ENCODE measurements around the gene COL16A1.

Gene COL16A1

DNA sequence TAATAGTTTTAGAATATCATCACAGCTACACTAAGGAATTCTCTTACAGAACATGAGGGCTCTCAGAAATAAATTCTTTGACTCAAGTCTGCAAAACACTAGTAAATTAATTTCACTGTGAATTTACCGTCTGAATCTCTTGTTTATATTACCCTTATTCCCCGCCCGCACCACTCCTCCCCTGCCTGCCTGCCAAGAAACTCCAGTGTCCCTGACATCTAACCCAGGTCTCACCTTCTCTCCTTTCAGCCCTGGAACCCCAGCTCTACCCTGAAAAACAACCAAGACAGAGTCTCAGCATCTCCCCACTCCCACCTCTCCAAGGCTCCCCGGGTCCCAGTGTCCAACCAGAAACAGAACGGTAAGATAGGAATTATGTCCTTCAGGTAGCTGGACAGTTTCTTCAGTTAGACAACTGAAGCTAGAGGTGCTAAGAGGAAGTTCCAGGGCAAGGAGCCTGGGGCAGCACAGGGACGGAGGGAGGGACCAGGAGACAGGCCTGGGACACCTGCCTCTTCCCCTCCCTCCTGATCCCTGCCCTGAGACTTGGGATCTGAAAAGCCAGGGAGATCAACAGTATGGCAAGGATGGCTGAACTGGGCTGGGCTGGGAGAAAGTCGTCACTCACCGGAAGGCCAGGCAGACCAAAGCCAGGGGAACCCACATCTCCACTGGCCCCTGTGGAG is 15.4 kb downstream of the COL16A1 start:
- no peak for DNase-seq (ENCODE audit: low read depth, low spot score)

- no peak for DNase-seq (ENCODE audit: low read depth, low spot score)
These were observed 16.2 kb downstream of the COL16A1 start for GRCh38 chr1:31687601-31688000.

- no peak for DNase-seq (ENCODE audit: low read depth, low spot score)
These were observed 18.0 kb downstream of the COL16A1 start for GRCh38 chr1:31685795-31686194.

GRCh38 chr1:31683997-31684396 is 19.8 kb downstream of the COL16A1 start:
- no peak for DNase-seq (ENCODE audit: low read depth, low spot score)

- DNase-seq (ENCODE audit: low read depth, low spot score) = no peak
These were observed 22.4 kb downstream of the COL16A1 start for GRCh38 chr1:31681415-31681814.

DNA sequence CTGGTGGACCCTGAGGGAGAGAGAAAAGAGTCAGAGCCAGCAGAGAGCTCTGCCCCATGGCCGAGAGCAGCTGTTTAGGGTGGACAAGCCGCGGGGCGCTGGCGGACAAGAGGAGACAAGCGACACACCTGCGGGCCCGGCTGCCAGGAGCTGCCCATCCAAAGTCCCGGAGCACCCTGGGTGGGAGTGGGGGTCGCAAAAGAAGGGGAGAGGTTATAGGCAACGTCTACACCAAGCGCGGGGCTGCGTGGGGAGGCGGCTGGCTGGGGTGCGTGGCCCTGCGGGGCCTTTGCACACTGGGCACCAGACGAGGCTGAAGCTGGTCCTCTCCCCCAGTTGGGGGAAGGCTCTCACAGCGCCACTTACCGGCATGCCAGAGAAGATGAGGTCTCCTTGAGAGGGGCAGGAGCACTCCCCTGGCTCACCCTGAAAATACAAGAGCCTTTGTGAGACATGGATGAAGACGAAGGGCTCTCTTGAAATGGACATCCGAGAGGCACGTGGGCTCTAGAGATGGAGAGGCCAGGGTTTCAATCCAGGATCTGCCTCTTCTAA is 24.1 kb downstream of the COL16A1 start:
- DNase-seq (ENCODE audit: low read depth, low spot score) = no peak

DNA sequence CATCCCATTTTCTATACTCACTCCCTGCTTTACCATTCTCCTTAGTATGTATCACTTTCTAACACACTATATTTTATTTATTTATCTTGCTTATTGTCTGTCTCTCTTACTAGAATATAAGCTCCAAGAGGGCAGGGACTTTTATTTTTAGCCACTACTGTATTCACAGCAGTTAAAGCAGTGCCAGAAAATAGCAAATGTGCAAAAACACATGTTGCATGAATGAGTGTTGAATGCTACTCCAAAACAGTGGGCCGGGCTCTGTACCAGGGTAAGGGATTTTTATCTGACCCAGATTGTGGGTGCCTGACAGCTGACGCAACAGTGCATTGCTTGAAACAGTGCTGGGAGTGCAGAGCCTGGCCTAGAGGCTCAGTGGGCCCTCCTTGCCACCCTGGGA is 24.7 kb downstream of the COL16A1 start:
- DNase-seq (ENCODE audit: low read depth, low spot score) = no peak

- no peak for DNase-seq (ENCODE audit: low read depth, low spot score)
These were observed 25.1 kb downstream of the COL16A1 start for GRCh38 chr1:31678681-31679080.

- no peak for DNase-seq (ENCODE audit: low read depth, low spot score)
These were observed 25.9 kb downstream of the COL16A1 start for GRCh38 chr1:31677949-31678348.

DNA sequence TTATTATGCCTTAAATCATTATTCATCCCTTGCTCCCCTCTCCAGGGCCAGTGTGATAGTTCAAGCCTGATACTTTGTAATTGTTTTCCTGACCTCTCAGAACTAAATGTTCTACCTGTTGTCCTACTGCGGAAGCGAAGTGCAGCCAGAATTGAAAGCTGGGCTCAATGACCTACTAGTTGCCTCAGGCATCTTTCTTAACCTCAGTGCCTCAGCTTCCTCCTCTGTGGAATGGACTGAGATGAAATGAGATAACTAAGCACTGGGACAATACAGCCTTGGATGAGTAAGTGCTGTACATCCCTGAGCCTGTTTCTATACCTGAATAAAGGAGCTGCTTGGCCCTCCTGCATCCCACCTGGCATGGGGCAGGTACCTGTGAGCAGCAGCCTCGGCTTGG is 26.4 kb downstream of the COL16A1 start:
- no peak for DNase-seq (ENCODE audit: low read depth, low spot score)

- DNase-seq (ENCODE audit: low read depth, low spot score) = no peak
These were observed 28.1 kb downstream of the COL16A1 start for GRCh38 chr1:31675756-31676155.

GRCh38 chr1:31675161-31675560 is 28.7 kb downstream of the COL16A1 start:
- no peak for DNase-seq (ENCODE audit: low read depth, low spot score)

DNA sequence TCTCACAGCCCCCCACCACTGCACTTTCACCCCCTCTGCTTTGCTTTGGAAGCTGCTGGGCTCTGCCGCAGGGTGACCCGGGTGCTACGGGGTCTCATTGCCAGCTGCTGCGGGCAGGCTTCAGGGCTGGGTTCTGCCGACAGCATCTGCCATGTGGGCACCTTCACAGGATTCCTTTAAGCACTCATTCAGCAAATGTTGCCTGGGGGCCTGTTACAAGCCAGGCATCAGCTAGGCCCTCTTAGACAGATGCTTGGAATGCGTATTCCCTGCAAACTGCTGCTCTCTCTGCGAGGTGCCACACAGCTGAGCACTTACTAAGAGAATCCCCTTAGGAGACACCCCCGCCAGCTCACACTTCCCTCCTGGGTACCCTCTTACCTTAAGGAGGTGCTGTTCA is 29.2 kb downstream of the COL16A1 start:
- DNase-seq (ENCODE audit: low read depth, low spot score) = no peak

DNA sequence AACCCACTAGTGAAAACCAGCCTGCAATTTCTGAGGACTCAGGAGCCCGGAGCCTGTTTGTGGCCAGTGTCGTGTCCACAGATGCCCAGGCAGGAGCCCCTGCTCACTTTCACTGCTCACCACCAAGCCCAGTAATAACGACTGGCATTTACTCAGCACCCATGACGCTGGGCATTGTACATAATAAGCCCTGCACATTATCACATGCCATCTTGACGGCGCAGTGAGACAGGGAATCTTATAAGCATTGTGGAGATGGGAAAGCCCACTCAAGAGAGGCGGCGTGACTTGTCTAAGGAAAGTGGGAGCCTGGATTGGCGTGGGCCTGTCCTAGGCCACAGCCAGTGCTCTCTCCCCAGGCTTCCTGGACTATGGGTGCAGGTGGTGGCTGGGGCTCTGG is 30.4 kb downstream of the COL16A1 start:
- no peak for DNase-seq (ENCODE audit: low read depth, low spot score)

GRCh38 chr1:31672986-31673385 is 30.8 kb downstream of the COL16A1 start:
- DNase-seq (ENCODE audit: low read depth, low spot score) = no peak

GRCh38 chr1:31671561-31672201 is 32.1 kb downstream of the COL16A1 start:
- DNase-seq (ENCODE audit: low read depth, low spot score) = no peak

- DNase-seq (ENCODE audit: low read depth, low spot score) = no peak
These were observed 32.7 kb downstream of the COL16A1 start for GRCh38 chr1:31671147-31671546.

- no peak for DNase-seq (ENCODE audit: low read depth, low spot score)
These were observed 33.2 kb downstream of the COL16A1 start for GRCh38 chr1:31670593-31670964.

- peak; percentile 84 for DNase-seq (ENCODE audit: low read depth, low spot score)
These were observed 33.8 kb downstream of the COL16A1 start for GRCh38 chr1:31669786-31670592.

DNA sequence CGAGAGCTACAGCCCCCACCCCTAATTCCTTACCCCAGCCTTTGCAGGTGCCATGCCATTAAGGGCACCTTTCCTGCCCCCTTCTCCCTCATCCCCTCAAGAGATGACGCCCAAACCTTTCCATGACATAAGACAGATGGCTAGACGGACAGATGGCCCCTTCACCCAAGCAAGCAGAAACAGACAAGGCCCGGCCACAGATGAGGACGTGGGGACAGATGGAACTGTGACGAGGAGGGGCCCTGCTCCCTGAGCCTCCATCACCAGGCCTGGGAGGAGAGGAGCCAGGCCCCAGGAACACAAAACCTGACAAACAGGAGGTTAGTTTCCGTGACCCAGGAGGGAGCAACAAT is 34.4 kb downstream of the COL16A1 start:
- no peak for DNase-seq (ENCODE audit: low read depth, low spot score)

DNA sequence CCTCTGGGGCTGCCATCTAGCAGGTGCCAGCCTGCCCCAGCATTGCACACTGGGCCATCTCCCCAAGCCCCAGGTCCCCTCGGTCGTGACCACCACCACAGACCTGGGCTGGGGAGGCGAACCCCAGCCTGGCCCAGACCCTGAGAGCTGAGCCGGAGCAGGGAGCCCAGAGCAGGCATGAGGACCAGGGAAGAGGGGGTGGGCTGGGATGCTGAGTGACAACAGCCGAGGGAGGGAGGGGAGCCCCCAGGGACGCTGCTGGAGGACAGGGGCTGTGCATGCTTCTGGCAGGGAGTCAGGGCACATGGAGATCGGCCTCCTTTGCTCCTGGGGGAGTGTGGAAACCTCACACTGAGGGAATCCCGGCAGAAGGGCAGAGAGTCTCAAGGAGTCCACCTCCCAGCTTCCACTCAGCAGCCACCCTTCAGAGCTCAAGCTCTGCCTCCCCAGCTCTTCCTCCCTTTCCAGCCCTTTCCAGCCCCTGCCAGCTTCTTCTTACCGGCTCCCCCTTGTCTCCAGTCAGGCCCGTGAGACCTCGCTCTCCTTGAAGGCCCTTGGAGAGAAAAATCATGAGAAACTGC is 35.4 kb downstream of the COL16A1 start:
- no peak for DNase-seq (ENCODE audit: low read depth, low spot score)

- DNase-seq (ENCODE audit: low read depth, low spot score) = no peak
These were observed 36.6 kb downstream of the COL16A1 start for GRCh38 chr1:31667065-31667785.
